GM10248 (cell line): ENCODE results near the gene POU2F1.
A peak's percentile ranks its signal among the peaks of the same experiment; 100 is the strongest.

Source experiments
- CTCF ChIA-PET: fragments of 300-600 bp; sonication (Branson Sonifier 250); formaldehyde crosslinking; extraction: SDS; loops from one replicate; lab custom pipeline; 2021; ENCODE audit warnings: antibody characterized with exemption; lab: Yijun Ruan, JAX
- POLR2A ChIA-PET: fragments of 350-650 bp; sonication (Branson Sonifier 250); formaldehyde crosslinking; extraction: SDS; loops from one replicate; lab custom pipeline; 2020; ENCODE audit warnings: antibody characterized with exemption; lab: Yijun Ruan, JAX
- DNase-seq: peaks from one replicate; pipeline ENCODE4 v3.0.0; 2012; ENCODE audit errors: extremely low spot score
- TF ChIP-seq, protein P1 (sequence below): IDR thresholded peaks from 2 replicates; pipeline ENCODE4 v1.5.1; 2012; ENCODE audit warnings: mild to moderate bottlenecking, low read depth; ENCODE audit errors: extremely low read depth, missing control alignments, control extremely low read depth

POU2F1 gene

DNA sequence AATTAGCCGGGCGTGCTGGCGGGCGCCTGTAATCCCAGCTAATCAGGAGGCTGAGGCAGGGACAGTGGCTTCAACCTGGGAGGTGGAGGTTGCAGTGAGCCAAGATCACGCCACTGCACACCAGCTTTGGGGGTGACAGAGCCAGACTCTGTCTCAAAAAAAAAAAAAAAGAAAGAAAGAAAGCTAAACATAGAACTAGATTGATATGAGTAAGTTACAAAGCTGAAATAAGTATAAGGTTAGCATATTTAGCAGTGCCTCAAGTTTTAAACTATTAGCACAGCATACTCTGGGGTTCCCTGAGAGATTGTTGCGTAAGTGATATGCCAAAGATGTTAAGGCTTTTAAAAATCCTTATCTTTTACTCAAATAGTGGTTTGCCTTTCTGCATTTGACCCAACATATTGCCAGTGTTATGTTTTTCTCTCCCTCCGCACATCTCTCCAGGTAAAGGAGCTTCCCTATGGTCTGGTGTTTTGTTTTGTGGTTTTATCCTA lies 171.6 kb downstream of the POU2F1 start:
- POLR2A ChIA-PET = no interaction called here
- TF ChIP-seq, protein P1, sequence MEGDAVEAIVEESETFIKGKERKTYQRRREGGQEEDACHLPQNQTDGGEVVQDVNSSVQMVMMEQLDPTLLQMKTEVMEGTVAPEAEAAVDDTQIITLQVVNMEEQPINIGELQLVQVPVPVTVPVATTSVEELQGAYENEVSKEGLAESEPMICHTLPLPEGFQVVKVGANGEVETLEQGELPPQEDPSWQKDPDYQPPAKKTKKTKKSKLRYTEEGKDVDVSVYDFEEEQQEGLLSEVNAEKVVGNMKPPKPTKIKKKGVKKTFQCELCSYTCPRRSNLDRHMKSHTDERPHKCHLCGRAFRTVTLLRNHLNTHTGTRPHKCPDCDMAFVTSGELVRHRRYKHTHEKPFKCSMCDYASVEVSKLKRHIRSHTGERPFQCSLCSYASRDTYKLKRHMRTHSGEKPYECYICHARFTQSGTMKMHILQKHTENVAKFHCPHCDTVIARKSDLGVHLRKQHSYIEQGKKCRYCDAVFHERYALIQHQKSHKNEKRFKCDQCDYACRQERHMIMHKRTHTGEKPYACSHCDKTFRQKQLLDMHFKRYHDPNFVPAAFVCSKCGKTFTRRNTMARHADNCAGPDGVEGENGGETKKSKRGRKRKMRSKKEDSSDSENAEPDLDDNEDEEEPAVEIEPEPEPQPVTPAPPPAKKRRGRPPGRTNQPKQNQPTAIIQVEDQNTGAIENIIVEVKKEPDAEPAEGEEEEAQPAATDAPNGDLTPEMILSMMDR = no peak
- DNase-seq = no peak
- CTCF ChIA-PET = interaction anchor here (0.8 to 3.0 kb wide), 6 partner anchors 10 to 187 kb away, joined by 3 to 17 read pairs (median 3); no protein-coding TSS in a partner anchor

DNA sequence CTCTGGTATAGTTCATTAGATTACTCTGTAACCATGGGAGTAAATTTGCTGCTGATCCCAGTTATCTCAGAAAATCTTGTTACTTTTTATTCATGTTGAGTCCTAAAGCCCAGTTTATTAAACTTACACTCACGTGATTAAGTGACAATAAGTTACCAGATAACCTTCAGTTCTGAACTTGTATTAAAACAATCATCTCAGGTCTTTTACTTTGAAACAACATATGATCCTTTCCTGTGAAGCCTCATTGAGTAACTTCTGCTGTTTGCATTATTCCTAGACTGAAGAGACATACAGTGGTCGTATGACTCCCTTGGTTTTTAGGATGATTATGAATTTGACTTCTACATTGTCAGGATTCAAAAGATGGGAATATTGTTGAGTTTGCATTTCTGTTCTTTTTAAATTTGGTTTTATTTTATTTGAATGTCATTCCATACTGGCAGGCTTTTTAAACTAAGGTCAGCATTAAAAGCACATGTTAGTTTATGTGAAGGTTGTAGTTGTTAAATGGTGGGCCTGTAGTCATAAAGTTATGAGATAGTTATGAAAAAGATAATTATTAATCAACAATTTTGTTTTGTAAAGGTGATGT lies 179.8 kb downstream of the POU2F1 start:
- POLR2A ChIA-PET = no interaction called here

DNA sequence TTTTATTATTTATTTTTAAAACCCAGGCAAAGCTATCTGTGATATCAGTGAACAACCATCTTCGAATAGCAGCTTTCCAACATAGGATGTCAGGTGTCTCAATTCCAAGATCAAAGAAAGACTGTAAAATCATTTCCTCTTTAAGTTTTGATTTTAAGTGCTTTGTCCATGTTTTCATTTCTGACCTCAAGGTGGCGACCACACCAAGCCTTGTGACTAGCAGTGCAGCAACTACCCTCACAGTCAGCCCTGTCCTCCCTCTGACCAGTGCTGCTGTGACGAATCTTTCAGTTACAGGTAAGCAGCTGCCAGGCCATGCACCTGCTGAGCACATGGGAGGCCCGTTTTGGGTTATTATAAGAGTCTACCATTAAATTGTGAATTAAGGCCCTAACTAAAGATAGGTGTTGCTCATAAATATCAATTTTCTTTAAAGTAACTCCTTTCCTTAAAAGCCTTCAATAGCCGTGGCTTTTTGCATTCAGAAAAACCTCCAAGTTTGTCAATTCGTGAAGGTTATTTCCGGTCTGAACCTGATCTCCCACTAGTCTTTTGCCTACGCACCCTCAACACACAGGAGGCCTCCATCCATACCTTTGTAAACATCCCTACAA lies 180.7 kb downstream of the POU2F1 start:
- POLR2A ChIA-PET = no interaction called here
- CTCF ChIA-PET = interaction anchor here (1.0 to 3.0 kb wide), 21 partner anchors 9 to 156 kb away, joined by 3 to 22 read pairs (median 5); partner anchors contain the start of gene CREG1
- TF ChIP-seq, protein P1 = peak; percentile 53
- peak; percentile 46 for DNase-seq

More for the DNA sequence above, 179.8 kb downstream of the POU2F1 start:
- CTCF ChIA-PET = interaction anchor here (1.0 to 3.0 kb wide), 12 partner anchors 8 to 157 kb away, joined by 3 to 22 read pairs (median 5); no protein-coding TSS in a partner anchor
- TF ChIP-seq, protein P1 = no peak
- no peak for DNase-seq

DNA sequence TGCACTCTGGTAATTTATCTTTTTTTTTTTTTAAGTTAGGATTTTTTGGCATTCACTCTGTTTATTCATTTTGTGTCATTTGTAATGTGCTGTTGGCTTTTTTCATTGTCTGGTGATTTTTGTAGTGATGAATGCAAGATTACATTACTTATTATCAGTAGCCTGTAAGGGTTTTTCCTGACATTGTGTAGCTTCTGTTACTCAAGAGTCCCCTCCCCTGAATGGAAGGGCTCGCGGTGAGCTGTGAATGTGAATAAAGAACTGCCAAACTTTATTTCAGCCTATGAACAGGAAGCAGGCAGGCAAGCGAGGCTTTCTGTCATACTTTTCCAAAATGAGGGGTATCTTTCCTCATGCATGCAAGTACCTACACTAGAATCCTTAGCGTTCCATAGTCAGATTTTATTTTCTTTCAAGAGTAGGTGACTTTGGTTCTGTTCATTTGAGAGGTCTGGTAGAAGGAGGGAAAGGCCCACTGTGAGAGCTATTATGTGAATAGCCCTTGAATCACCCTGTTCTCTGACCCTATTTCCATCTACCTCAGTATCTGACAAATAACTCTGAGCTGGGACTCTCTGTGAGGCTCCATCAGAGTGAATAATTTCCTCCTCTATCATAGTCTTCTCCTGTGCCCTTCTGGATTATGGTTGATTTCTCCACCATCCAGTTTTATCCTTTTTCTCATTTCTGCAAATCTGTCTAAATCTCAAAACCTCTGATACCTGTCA lies 183.6 kb downstream of the POU2F1 start:
- CTCF ChIA-PET = interaction anchor here (0.9 to 1.2 kb wide), 6 partner anchors 12 to 139 kb away, joined by 3 to 4 read pairs (median 3); no protein-coding TSS in a partner anchor
- TF ChIP-seq, protein P1 = no peak

DNA sequence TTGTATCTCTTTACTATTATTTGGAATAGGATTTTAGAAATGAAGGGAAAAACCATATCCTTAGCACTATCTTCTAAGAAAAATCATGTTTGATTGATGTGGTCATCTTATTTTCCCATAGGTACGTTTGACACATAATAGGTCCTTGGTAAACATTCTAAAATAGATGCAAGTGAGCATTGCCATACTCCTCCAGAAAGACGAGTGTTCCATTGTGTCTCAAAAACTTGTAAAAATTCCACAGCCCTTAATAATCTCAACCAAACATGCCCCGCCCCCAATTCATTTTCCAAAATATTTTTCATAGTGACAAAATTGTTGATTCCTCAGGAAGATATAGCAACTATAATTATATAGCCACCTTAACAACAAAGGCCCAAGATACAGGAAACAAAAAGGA lies 184.2 kb downstream of the POU2F1 start:
- ChIA-PET CTCF (interaction anchor here (0.9 to 1.2 kb wide), 5 partner anchors 13 to 139 kb away, joined by 3 to 4 read pairs (median 3); no protein-coding TSS in a partner anchor), POLR2A (no interaction called here)
- TF ChIP-seq, protein P1 = no peak

More for the DNA sequence above, 183.6 kb downstream of the POU2F1 start:
- no peak for DNase-seq
- POLR2A ChIA-PET = no interaction called here

DNA sequence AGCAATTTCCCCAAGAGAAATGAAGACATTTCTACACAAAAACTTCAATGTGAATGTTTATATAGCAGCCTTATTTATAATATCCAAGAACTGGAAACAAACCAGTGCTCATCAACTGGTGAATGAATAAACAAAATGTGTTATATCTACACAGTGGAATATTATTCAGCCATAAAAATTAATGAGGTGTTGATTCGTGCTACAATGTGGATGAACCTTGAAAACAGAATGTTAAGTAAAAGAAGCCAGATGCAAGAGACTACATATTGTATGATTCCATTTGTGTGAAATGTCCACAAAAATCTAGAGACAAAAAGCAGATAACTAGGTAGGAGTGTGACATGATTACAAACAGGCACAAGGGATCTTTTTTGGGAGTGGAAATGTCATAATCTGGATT lies 187.7 kb downstream of the POU2F1 start:
- CTCF ChIA-PET = interaction anchor here (1.1 to 1.7 kb wide), 5 partner anchors 9 to 141 kb away, joined by 4 to 9 read pairs (median 4); no protein-coding TSS in a partner anchor
- no peak for DNase-seq
- POLR2A ChIA-PET = no interaction called here
- TF ChIP-seq, protein P1 = no peak

More for the DNA sequence above, 184.2 kb downstream of the POU2F1 start:
- no peak for DNase-seq
